ENCODE results near the gene ATP1B3.

DNA sequence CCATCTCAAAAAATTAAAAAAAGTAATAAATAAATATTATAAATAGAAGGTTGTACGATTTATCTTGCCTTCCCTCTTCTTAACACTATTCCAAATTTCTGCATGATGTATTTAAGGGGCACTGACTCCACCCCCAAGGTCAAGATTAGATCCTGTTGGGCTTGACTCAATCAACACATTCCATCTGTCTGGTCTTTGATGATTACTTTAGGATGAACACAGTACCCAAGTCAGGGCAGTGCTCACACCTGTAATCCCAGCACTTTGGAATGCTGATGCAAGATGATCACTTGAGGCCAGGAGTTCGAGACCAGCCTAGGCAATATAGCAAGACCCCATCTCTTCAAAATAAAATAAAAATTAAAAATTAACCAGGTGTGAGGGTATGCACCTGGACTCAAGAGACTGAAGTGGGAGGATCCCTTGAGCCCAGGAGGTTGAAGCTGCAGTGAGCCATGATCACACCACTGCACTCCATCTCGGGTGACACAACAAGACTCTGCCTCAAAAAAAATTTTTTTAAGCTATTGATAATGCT is 14.1 kb upstream of the ATP1B3 start:
- TF ChIP-seq POLR2A (IDR thresholded peaks at IDR 0.05; ENCODE audit: low read length): no peak
- no peak for TF ChIP-seq GATA1 (IDR thresholded peaks at IDR 0.05; ENCODE audit: low read depth, low read length)
